Measurements from ENCODE around the gene DCTPP1. TPM values are rescaled to one million over a fixed set of nuclear protein-coding genes. Genes with fewer than 3 reads are reported as not detected.

The DCTPP1 gene
- polyA plus RNA-seq, 2 of the 4 experiments (the other 2 are of a cell fraction), result 105 to 121 TPM

DNA sequence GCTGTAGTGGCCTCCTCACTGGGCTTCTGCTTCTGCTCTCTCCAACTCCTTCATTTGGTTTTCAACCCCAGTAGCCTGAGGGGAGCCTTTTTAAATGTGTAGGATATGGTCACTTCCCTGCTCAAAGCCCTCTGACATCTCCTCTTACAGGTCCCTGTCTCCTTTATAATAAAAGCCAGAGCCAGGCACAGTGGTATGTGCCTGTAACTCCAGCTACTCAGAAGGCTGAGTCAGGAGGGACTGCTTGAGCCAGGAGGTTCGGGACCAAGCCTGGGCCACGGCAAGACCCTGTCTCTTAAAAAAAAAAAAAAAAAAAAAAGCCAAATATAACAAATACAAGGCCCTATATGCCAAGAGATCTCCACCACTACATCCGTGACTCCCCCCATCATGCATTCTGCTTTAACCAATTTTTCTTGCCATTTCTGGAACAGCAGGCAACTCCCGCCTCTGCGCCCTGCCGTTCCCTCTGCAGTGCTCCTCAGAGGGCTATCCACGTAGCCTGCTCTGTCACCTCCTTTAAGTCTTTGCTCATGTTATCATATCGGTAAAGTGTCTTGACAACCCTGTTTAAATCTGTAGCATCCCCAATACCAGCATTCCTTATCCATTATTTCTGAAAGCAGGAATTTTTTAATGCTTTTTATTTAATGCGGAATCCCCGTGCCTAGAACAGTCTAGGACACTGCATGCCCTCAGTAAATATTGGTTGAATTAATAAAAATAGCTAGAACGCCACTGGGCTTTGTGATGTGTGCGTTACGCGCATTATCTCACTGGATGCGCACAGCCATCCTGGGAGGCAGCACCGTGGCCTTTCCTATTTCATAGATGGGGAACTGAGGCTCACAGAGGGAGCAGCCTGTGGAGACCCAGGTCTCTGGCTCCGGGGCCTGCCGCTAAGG, 13.0 kb downstream of the DCTPP1 start (continued):
- no peak for TF ChIP-seq CEBPB (IDR thresholded peaks at IDR 0.05)
- TF ChIP-seq ZFP36 (IDR thresholded peaks at IDR 0.05; ENCODE audit: borderline replicate concordance, partially characterized antibody), result no peak
- TF ChIP-seq MYC (IDR thresholded peaks at IDR 0.05; ENCODE audit: borderline replicate concordance, low read length), result no peak
- no peak for TF ChIP-seq ZNF302 (CRISPR knock-in tag; IDR thresholded peaks at IDR 0.05)

- Histone ChIP-seq H3K4me1 (peaks cover 21% of the 10 kb centered on the region; the same call in 2 of the 3 replicates), H3K27ac (no peak overlapping the region), H3K4me3 (no peak overlapping the region), H3K9me3 (no peaks in the 10 kb centered on the region), H3K4me2 (no peak overlapping the region)
- ChIA-PET CTCF (interaction anchor here (1.1 to 2.2 kb wide), 3 partner anchors 14 to 26 kb away, joined by 3 to 10 read pairs (median 10); partner anchors contain the start of genes DCTPP1 and ZNF48), POLR2A (interaction anchor here (1.1 kb wide), 1 partner anchor 9 kb away, joined by 3 read pairs; the partner anchor contains the start of gene ZNF771)
- no peak for ATAC-seq
- TF ChIP-seq POLR2A (IDR thresholded peaks at IDR 0.05; ENCODE audit: low read length), result no peak
- no peak for TF ChIP-seq TFCP2L1 (CRISPR knock-in tag; IDR thresholded peaks at IDR 0.05)
- no peak for TF ChIP-seq FOSL2 (IDR thresholded peaks at IDR 0.05)
- no peak for TF ChIP-seq FOSL2 (CRISPR knock-in tag; IDR thresholded peaks at IDR 0.05)
- no peak for TF ChIP-seq FOXS1 (CRISPR knock-in tag; IDR thresholded peaks at IDR 0.05)
- no peak for TF ChIP-seq MAX (IDR thresholded peaks at IDR 0.05)
- no peak for TF ChIP-seq RFX5 (IDR thresholded peaks at IDR 0.05)
- no peak for TF ChIP-seq NR3C1 (IDR thresholded peaks at IDR 0.05)
- no peak for TF ChIP-seq MAFK (IDR thresholded peaks at IDR 0.05; ENCODE audit: partially characterized antibody)
- no peak for TF ChIP-seq SMC3 (IDR thresholded peaks at IDR 0.05)
- no peak for FAIRE-seq
- WGBS (ENCODE audit: missing lambda C conversion rate), result 92% methylated on average over 4 of the region's 4 CpGs
- no peak for DNase-seq (ENCODE audit: low read depth in 1 of 2, low spot score in 1 of 2)
Observed at GRCh38 chr16:30416047-30416603, 13.7 kb downstream of the DCTPP1 start.

DNA sequence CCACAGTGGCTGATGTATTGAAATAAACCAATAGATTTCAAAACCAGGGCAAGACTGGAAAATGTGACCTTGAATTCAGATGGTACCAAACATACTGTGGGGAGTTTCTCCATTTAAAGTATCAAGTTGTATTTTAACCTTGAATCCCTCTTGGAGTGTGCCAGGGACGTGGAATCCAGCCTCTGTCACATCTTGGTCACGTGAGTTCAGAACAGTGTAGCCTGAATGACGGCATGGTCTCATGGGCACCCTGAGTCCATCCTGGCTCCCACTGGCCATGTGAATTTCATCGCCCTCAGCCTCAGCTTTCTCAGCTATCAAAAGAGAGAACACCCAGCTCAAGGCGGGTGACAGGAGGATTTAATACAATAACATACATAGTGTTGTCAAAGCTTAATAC, 15.7 kb downstream of the DCTPP1 start:
- Histone ChIP-seq H3K4me3 (no peak overlapping the region), H3K9me3 (no peaks in the 10 kb centered on the region), H3K4me2 (no peak overlapping the region), H3K27ac (no peak overlapping the region), H3K4me1 (peaks cover 26% of the 10 kb centered on the region)
- ChIA-PET POLR2A (no interaction called here), CTCF (interaction anchor here (0.6 to 1.4 kb wide), 5 partner anchors 12 to 332 kb away, joined by 3 to 5 read pairs (median 4); no protein-coding TSS in a partner anchor)
- WGBS (ENCODE audit: missing lambda C conversion rate), result 89% methylated on average over 5 of the region's 5 CpGs
- FAIRE-seq, result no peak
- no peak for ATAC-seq
- TF ChIP-seq NFE2L2 (conservative IDR thresholded peaks at IDR 0.05; ENCODE audit: low read length) (no peak), FOXS1 (CRISPR knock-in tag; IDR thresholded peaks at IDR 0.05) (no peak), KDM5A (IDR thresholded peaks at IDR 0.05) (no peak), ZC3H11A (IDR thresholded peaks at IDR 0.05) (no peak), HOXB5 (CRISPR knock-in tag; IDR thresholded peaks at IDR 0.05) (no peak), CBX2 (IDR thresholded peaks at IDR 0.05; ENCODE audit: borderline replicate concordance, low read depth) (no peak), EP300 (IDR thresholded peaks at IDR 0.05) (no peak), JUNB (IDR thresholded peaks at IDR 0.05) (no peak), RAD21 (conservative IDR thresholded peaks at IDR 0.05 in 1 of 2, IDR thresholded peaks at IDR 0.05 in 1 of 2) (no peak), ATOH8 (CRISPR knock-in tag; IDR thresholded peaks at IDR 0.05; ENCODE audit: low read depth) (no peak), RFX5 (IDR thresholded peaks at IDR 0.05) (no peak), PBX3 (IDR thresholded peaks at IDR 0.05) (no peak), NR3C1 (IDR thresholded peaks at IDR 0.05) (no peak)
- TF ChIP-seq, protein P1, sequence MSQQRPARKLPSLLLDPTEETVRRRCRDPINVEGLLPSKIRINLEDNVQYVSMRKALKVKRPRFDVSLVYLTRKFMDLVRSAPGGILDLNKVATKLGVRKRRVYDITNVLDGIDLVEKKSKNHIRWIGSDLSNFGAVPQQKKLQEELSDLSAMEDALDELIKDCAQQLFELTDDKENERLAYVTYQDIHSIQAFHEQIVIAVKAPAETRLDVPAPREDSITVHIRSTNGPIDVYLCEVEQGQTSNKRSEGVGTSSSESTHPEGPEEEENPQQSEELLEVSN (IDR thresholded peaks at IDR 0.05; ENCODE audit: borderline replicate concordance, low read depth), result no peak
- TF ChIP-seq, protein P2, sequence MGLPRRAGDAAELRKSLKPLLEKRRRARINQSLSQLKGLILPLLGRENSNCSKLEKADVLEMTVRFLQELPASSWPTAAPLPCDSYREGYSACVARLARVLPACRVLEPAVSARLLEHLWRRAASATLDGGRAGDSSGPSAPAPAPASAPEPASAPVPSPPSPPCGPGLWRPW (IDR thresholded peaks at IDR 0.05), result no peak
- DNase-seq (ENCODE audit: low read depth in 1 of 2, low spot score in 1 of 2), result no peak

All from A549 (cell line).